H1 (cell line): Measurements from ENCODE around the gene MYL9. TPM values are rescaled to one million over a fixed set of nuclear protein-coding genes. Genes with fewer than 3 reads are reported as not detected.
A peak's percentile ranks its signal among the peaks of the same experiment; 100 is the strongest.

Source experiments
- CTCF ChIA-PET: fragments of 300-600 bp; sonication (Branson Sonifier 250); formaldehyde crosslinking; loops from one replicate; lab custom pipeline; 2021; ENCODE audit not compliant: partially characterized antibody; lab: Charles Lee
- POLR2A ChIA-PET: fragments of 300-600 bp; sonication (Branson Sonifier 250); formaldehyde crosslinking; loops from one replicate; lab custom pipeline; 2021; ENCODE audit warnings: inconsistent platforms; ENCODE audit not compliant: partially characterized antibody; lab: Charles Lee
- DNase-seq, 2 experiments: peaks; one replicate each; pipeline versions ENCODE4 v3.0.0 to v3.0.0-alpha.2; 2010 to 2022; ENCODE audit warnings: low spot score in 2 of 2, low read depth in 1 of 2, mixed read lengths in 1 of 2
- FAIRE-seq: peaks from 2 replicates; lab custom pipeline; 2011; peaks lifted over from hg19 to GRCh38; lab: Jason Lieb, UNC
- H2AFZ ChIP-seq: 2 replicates; pipeline ENCODE4 v1.8.1; 2012; ENCODE audit warnings: low read length, inconsistent platforms
- H2AK5ac ChIP-seq: 2 replicates; pipeline ENCODE4 v1.6.1; 2013; ENCODE audit warnings: low read depth, low read length
- H2BK120ac ChIP-seq: replicated peaks from 2 replicates; pipeline ENCODE3; 2013; ENCODE audit warnings: low read depth, low read length, inconsistent platforms
- H2BK12ac ChIP-seq: 2 replicates; pipeline ENCODE4 v1.6.1; 2013; ENCODE audit warnings: low read depth, low read length
- H2BK15ac ChIP-seq: 2 replicates; pipeline ENCODE4 v1.6.1; 2013; ENCODE audit warnings: low read length
- H2BK20ac ChIP-seq: 2 replicates; pipeline ENCODE4 v1.6.1; 2013; ENCODE audit warnings: low read length
- H2BK5ac ChIP-seq: 2 replicates; pipeline ENCODE4 v1.6.1; 2013; ENCODE audit warnings: low read depth, low read length
- H3K14ac ChIP-seq: 2 replicates; pipeline ENCODE4 v1.6.1; 2013; ENCODE audit warnings: inconsistent platforms; ENCODE audit not compliant: insufficient read length
- H3K18ac ChIP-seq: 2 replicates; pipeline ENCODE4 v1.6.1; 2013; ENCODE audit warnings: low read length; ENCODE audit errors: extremely low read depth
- H3K23ac ChIP-seq: 2 replicates; pipeline ENCODE4 v1.6.1; 2013; ENCODE audit warnings: inconsistent platforms; ENCODE audit not compliant: insufficient read length
- H3K23me2 ChIP-seq: 2 replicates; pipeline ENCODE4 v1.6.1; 2013; ENCODE audit warnings: low read depth, low read length
- H3K27ac ChIP-seq: 2 replicates; pipeline ENCODE4 v1.6.1; 2011; ENCODE audit warnings: low read depth, low read length, inconsistent platforms
- H3K27me3 ChIP-seq, 4 experiments: replicated peaks in 1 of 4; 1 replicate in 1 of 4; 2 replicates in 3 of 4; pipeline versions ENCODE4 v1.6.1 to v1.8.1; 2011 to 2013; ENCODE audit warnings: low read length in 3 of 4, mild to moderate bottlenecking in 3 of 4, inconsistent platforms in 2 of 4, mixed read lengths in 2 of 4, moderate library complexity in 1 of 4; ENCODE audit not compliant: control insufficient read depth in 3 of 4, insufficient read depth in 3 of 4; ENCODE audit errors: extremely low read depth in 1 of 4
- H3K36me3 ChIP-seq, 4 experiments: 2 replicates each; pipeline versions ENCODE4 v1.6.1 to v1.8.1; 2011 to 2013; ENCODE audit warnings: mild to moderate bottlenecking in 4 of 4, low read length in 3 of 4, moderate library complexity in 2 of 4, control low read depth in 1 of 4, inconsistent platforms in 1 of 4; ENCODE audit not compliant: insufficient read depth in 4 of 4, control insufficient read depth in 2 of 4
- H3K4ac ChIP-seq: replicated peaks from 2 replicates; pipeline ENCODE3; 2013; ENCODE audit warnings: low read length, low read depth, mixed read lengths, inconsistent platforms; ENCODE audit not compliant: insufficient read length
- H3K4me1 ChIP-seq, 4 experiments: replicated peaks in 1 of 4; 1 replicate in 1 of 4; 2 replicates in 3 of 4; pipeline versions ENCODE4 v1.6.1 to v1.8.1; 2011 to 2013; ENCODE audit warnings: low read length in 3 of 4, inconsistent platforms in 2 of 4, mixed read lengths in 1 of 4; ENCODE audit not compliant: insufficient read depth in 4 of 4, control insufficient read depth in 3 of 4
- H3K4me2 ChIP-seq, 2 experiments: 2 replicates each; pipeline versions ENCODE4 v1.6.1 to v1.8.1; 2011 to 2013; ENCODE audit warnings: low read depth in 2 of 2, low read length in 2 of 2, control low read depth in 1 of 2, inconsistent platforms in 1 of 2, mild to moderate bottlenecking in 1 of 2; ENCODE audit not compliant: insufficient read depth in 1 of 2
- H3K4me3 ChIP-seq, 4 experiments: fragments of 200-600, 300-600 bp in 1 of 4; sonication (generic), shearing (Covaris generic), sonication (Bioruptor Twin) in 1 of 4; 2 replicates each; pipeline versions ENCODE4 v1.5.1 to v1.8.1; 2011 to 2016; ENCODE audit warnings: low read length in 4 of 4, low read depth in 3 of 4, control low read depth in 2 of 4, inconsistent platforms in 2 of 4, mild to moderate bottlenecking in 2 of 4, mixed read lengths in 1 of 4, moderate library complexity in 1 of 4; ENCODE audit not compliant: insufficient read depth in 2 of 4; ENCODE audit errors: extremely low read depth in 1 of 4
- H3K56ac ChIP-seq: replicated peaks from 2 replicates; pipeline ENCODE3; 2013; ENCODE audit warnings: low read depth, mild to moderate bottlenecking, mixed read lengths, low read length, inconsistent platforms; ENCODE audit not compliant: insufficient read length
- H3K79me1 ChIP-seq: 2 replicates; pipeline ENCODE4 v1.6.1; 2013; ENCODE audit warnings: low read depth, low read length, control low read depth
- H3K79me2 ChIP-seq, 2 experiments: 2 replicates each; pipeline versions ENCODE4 v1.6.1 to v1.8.1; 2012 to 2013; ENCODE audit warnings: low read length in 2 of 2, mild to moderate bottlenecking in 2 of 2, inconsistent platforms in 1 of 2; ENCODE audit not compliant: insufficient read depth in 2 of 2, control insufficient read depth in 1 of 2
- H3K9ac ChIP-seq, 4 experiments: replicated peaks in 1 of 4; 1 replicate in 1 of 4; 2 replicates in 3 of 4; pipeline versions ENCODE4 v1.6.1 to v1.8.1; 2011 to 2013; ENCODE audit warnings: low read depth in 3 of 4, low read length in 3 of 4, control low read depth in 2 of 4, mild to moderate bottlenecking in 2 of 4, moderate library complexity in 2 of 4, inconsistent platforms in 1 of 4; ENCODE audit errors: extremely low read depth in 1 of 4
- H3K9me3 ChIP-seq, 2 experiments: 2 replicates each; pipeline versions ENCODE4 v1.6.1 to v1.8.1; 2012 to 2013; ENCODE audit warnings: mild to moderate bottlenecking in 2 of 2, moderate library complexity in 2 of 2, control low read depth in 1 of 2, inconsistent platforms in 1 of 2, low read depth in 1 of 2, low read length in 1 of 2, mixed read lengths in 1 of 2; ENCODE audit not compliant: insufficient read depth in 2 of 2
- H4K20me1 ChIP-seq, 2 experiments: replicated peaks in 1 of 2; 2 replicates each; pipeline versions ENCODE3 to v1.8.1; 2011 to 2013; ENCODE audit warnings: inconsistent platforms in 2 of 2, low read length in 2 of 2, mild to moderate bottlenecking in 1 of 2; ENCODE audit not compliant: insufficient read depth in 2 of 2, control insufficient read depth in 1 of 2
- H4K5ac ChIP-seq: 2 replicates; pipeline ENCODE4 v1.6.1; 2013; ENCODE audit warnings: low read length, low read depth, mixed read lengths, inconsistent platforms; ENCODE audit not compliant: insufficient read length
- H4K8ac ChIP-seq: 2 replicates; pipeline ENCODE4 v1.8.0; 2013; ENCODE audit warnings: mild to moderate bottlenecking, moderate library complexity, low read length, inconsistent platforms; ENCODE audit not compliant: insufficient read depth; ENCODE audit errors: extremely low read depth
- H4K91ac ChIP-seq: replicated peaks from 2 replicates; pipeline ENCODE3; 2013; ENCODE audit warnings: low read length, mixed read lengths, inconsistent platforms; ENCODE audit not compliant: insufficient read length
- ATF2 ChIP-seq: IDR thresholded peaks from 2 replicates; pipeline ENCODE4 v1.6.1; 2012; ENCODE audit warnings: low read length, inconsistent platforms
- EZH2 ChIP-seq: fragments of 200-600 bp; sonication (generic); IDR thresholded peaks from 2 replicates; pipeline ENCODE4 v1.7.1; 2012; ENCODE audit warnings: low read depth, mild to moderate bottlenecking, moderate library complexity, low read length, inconsistent platforms; ENCODE audit not compliant: severe bottlenecking
- FOSL1 ChIP-seq: IDR thresholded peaks from 2 replicates; pipeline ENCODE4 v1.6.1; 2011; ENCODE audit warnings: mild to moderate bottlenecking, low read depth, low read length, moderate library complexity; ENCODE audit not compliant: insufficient read depth
- MAFK ChIP-seq: IDR thresholded peaks from 2 replicates; pipeline ENCODE4 v1.6.1; 2012; ENCODE audit warnings: low read depth, mild to moderate bottlenecking, improper control_type of control experiment, low read length
- NRF1 ChIP-seq: IDR thresholded peaks from 2 replicates; pipeline ENCODE4 v1.6.1; 2011; ENCODE audit warnings: mild to moderate bottlenecking, low read depth, low read length, improper control_type of control experiment
- ZNF274 ChIP-seq: IDR thresholded peaks from 2 replicates; pipeline ENCODE4 v1.7.0; 2012; ENCODE audit warnings: low read length, borderline replicate concordance; ENCODE audit errors: extremely low read depth
- WGBS, 2 experiments: shearing (Covaris generic) in 1 of 2; methylation state at CpG; one replicate each; pipeline versions ENCODE4 v1.1.6 to v1.1.7; 2013 to 2015; ENCODE audit warnings: low lambda C conversion rate in 2 of 2, mixed read lengths in 2 of 2, inconsistent platforms in 1 of 2, low coverage in 1 of 2, missing lambda C conversion rate in 1 of 2; ENCODE audit not compliant: insufficient replicate concordance in 2 of 2, insufficient coverage in 1 of 2, insufficient read length in 1 of 2; ENCODE audit errors: extremely low coverage in 1 of 2, missing lambda C conversion rate in 1 of 2; 5-methylcytosine and 5-hydroxymethylcytosine counted together
- polyA plus RNA-seq, 7 experiments: library from polyadenylated mRNA; depleted of rRNA in 3 of 7; stranded (reverse) in 5 of 7; unstranded in 2 of 7; fragments of >200 nt in 5 of 7; fragments of 200-250 nt in 2 of 7; gene quantifications; 1 replicate in 5 of 7; 2 replicates in 1 of 7; 4 replicates in 1 of 7; pipeline versions ENCODE4 v1.2.1 to v1.2.3, GENCODE V29; 2011 to 2013; ENCODE audit warnings: missing spikeins in 2 of 7, mixed read lengths in 2 of 7
- total RNA-seq: library from RNA; stranded (reverse); fragmentation: NEBNext Ultra II Directional; extraction: Animal tissue kit (Norgen Biotek cat#: 25700); gene quantifications from 2 replicates; pipeline ENCODE4 v1.2.1, GENCODE V29; 2021

MYL9 gene
- total and polyA plus RNA-seq, 2 of the 8 experiments (the other 6 are each of a cell fraction or from before 2014, with no cell fraction given), result 26.8 to 193 TPM

GRCh38 chr20:36578356-36579041, 37.2 kb downstream of the MYL9 start:
- Histone ChIP-seq H3K27ac (no peak overlapping the region), H3K9ac (no peak overlapping the region), H3K36me3 (peaks cover 4 to 45% (median 22%) of the 10 kb centered on the region in 4 experiments), H3K56ac (no peak overlapping the region), H3K27me3 (no peaks in the 10 kb centered on the region), H2BK120ac (no peak overlapping the region), H4K20me1 (peaks cover 4% of the 10 kb centered on the region in 2 experiments), H4K8ac (peak overlapping the region; percentile 82; the same call in 1 of the 2 replicates), H3K79me2 (peaks cover 16 to 50% of the 10 kb centered on the region in 2 experiments), H4K91ac (peak overlapping the region; percentile 22), H3K79me1 (peaks cover 7% of the 10 kb centered on the region), H4K5ac (no peak overlapping the region), H2AFZ (no peak overlapping the region), H3K4me2 (no peak overlapping the region), H2BK5ac (no peak overlapping the region; the same call in 1 of the 2 replicates), H2AK5ac (no peak overlapping the region), H3K9me3 (no peaks in the 10 kb centered on the region), H3K14ac (no peak overlapping the region), H2BK20ac (no peak overlapping the region), H3K18ac (no peak overlapping the region), H2BK12ac (0 out of 2 replicates have a peak overlapping the region, but pooled peaks have one; percentile 50), H3K4me3 (no peak overlapping the region), H3K4ac (no peak overlapping the region), H3K23me2 (peaks cover 12% of the 10 kb centered on the region), H3K23ac (no peak overlapping the region), H2BK15ac (no peak overlapping the region), H3K4me1 (peaks cover 0 to 9% (median 6%) of the 10 kb centered on the region in 4 experiments; a peak in 6 of 7 replicates)
- TF ChIP-seq ATF2 (no peak), MAFK (no peak), FOSL1 (no peak), ZNF274 (no peak), NRF1 (no peak), EZH2 (no peak)
- ChIA-PET CTCF (interaction anchor here (0.7 to 18.0 kb wide), 2 partner anchors 11 to 21 kb away, joined by 3 to 202 read pairs; no protein-coding TSS in a partner anchor), POLR2A (interaction anchor here (17.6 kb wide), 1 partner anchor 15 kb away, joined by 388 read pairs; the partner anchor contains the start of gene RAB5IF)
- DNase-seq (no peak), FAIRE-seq (no peak)
- WGBS, 2 experiments, result 87% methylated on average over 14 of the region's 15 CpGs; no CpG with 5 or more reads in 1 of the 2 experiments
